Melanocyte of skin (primary cell): ENCODE data around the gene MRGPRX2. TPM values are rescaled to one million over a fixed set of nuclear protein-coding genes. Genes with fewer than 3 reads are reported as not detected.

Experiments
- total RNA-seq, 2 donors: library from RNA; depleted of rRNA; stranded (reverse); fragments of >200 nt; gene quantifications; 2 replicates each; pipeline ENCODE4 v1.2.3, GENCODE V29; 2012

Gene MRGPRX2
- total RNA-seq, result not detected

DNA sequence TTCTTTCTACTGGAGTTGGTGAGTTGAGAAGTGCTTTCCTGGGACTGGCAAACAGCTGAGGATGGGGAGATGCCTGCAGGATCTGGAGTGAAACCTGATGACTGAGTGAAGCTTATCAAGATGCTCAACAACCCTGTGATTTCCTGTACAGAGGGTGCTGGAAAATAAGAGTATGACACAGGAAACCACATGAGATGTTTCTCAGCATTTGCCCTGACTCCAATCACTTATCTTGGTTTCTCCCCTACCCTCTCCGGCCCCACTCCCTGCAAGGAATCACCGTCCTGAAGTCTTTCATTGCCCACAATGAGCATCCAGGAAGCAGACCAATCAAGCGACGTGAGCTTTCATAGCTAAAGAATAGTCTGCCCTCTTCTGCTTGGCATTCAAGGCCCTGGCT, at the start of gene MRGPRX2:
Gene MRGPRX2, minus strand, starts transcription at position 89 of the 400 bp plus-strand sequence. CDS start 4,315 bp downstream, outside the sequence.

Other genes starting within 250 kb of the MRGPRX2 start
- not detected for gene MRGPRX1, start 121.3 kb downstream of the MRGPRX2 start, total RNA-seq
- gene ZDHHC13, start 56.5 kb upstream of the MRGPRX2 start, total RNA-seq, result 10 to 100 TPM; 16.5 to 22.0 TPM
- not detected for gene CSRP3, start 141.3 kb upstream of the MRGPRX2 start, total RNA-seq
- 1 to 10 TPM in 1 of 2 donors, under 1 TPM in 1; 0.34 to 1.3 TPM for gene E2F8, start 180.2 kb upstream of the MRGPRX2 start, total RNA-seq